Keratinocyte (primary cell): ENCODE results near the gene FSIP1.

ENCODE experiments used
- EZH2 ChIP-seq: IDR thresholded peaks from one replicate; pipeline ENCODE4 v1.6.1; 2012; ENCODE audit warnings: inconsistent platforms, mild to moderate bottlenecking, low read length, moderate library complexity
- TF ChIP-seq, protein P1 (sequence below), 3 experiments: IDR thresholded peaks in 1 of 3; conservative IDR thresholded peaks in 1 of 3; optimal IDR thresholded peaks in 1 of 3; 2 replicates in 2 of 3; 3 replicates in 1 of 3; pipeline versions ENCODE3 to v1.5.1; 2011; ENCODE audit warnings: low read length in 3 of 3, mild to moderate bottlenecking in 3 of 3, moderate library complexity in 2 of 3, control low read depth in 1 of 3, inconsistent platforms in 1 of 3; ENCODE audit not compliant: insufficient read depth in 2 of 3; ENCODE audit errors: extremely low read depth in 1 of 3

- no peak for TF ChIP-seq EZH2
- TF ChIP-seq, protein P1, sequence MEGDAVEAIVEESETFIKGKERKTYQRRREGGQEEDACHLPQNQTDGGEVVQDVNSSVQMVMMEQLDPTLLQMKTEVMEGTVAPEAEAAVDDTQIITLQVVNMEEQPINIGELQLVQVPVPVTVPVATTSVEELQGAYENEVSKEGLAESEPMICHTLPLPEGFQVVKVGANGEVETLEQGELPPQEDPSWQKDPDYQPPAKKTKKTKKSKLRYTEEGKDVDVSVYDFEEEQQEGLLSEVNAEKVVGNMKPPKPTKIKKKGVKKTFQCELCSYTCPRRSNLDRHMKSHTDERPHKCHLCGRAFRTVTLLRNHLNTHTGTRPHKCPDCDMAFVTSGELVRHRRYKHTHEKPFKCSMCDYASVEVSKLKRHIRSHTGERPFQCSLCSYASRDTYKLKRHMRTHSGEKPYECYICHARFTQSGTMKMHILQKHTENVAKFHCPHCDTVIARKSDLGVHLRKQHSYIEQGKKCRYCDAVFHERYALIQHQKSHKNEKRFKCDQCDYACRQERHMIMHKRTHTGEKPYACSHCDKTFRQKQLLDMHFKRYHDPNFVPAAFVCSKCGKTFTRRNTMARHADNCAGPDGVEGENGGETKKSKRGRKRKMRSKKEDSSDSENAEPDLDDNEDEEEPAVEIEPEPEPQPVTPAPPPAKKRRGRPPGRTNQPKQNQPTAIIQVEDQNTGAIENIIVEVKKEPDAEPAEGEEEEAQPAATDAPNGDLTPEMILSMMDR (optimal IDR thresholded peaks at IDR 0.05 in 1 of 3, IDR thresholded peaks at IDR 0.05 in 1 of 3, conservative IDR thresholded peaks at IDR 0.05 in 1 of 3; ENCODE audit: extremely low read depth in 1 of 3, insufficient read depth in 2 of 3, low read length in 3 of 3), result no peak
These were observed 41.0 kb upstream of the FSIP1 start for GRCh38 chr15:39823634-39824033.
